Measurements from ENCODE around the gene DPF1. TPM values are rescaled to one million over a fixed set of nuclear protein-coding genes. Genes with fewer than 3 reads are reported as not detected.

The DPF1 gene
- total and polyA plus RNA-seq, 2 experiments from 2014 or later: 1.2 to 2.7 TPM

- TF ChIP-seq EZH2phosphoT487 (IDR thresholded peaks at IDR 0.05; ENCODE audit: low read depth, severe bottlenecking, unreplicated experiment) (no peak), CTCF (IDR thresholded peaks at IDR 0.05; ENCODE audit: poor library complexity) (no peak), EZH2 (IDR thresholded peaks at IDR 0.05; ENCODE audit: borderline replicate concordance) (no peak)
- Histone ChIP-seq H3K4me1 (ENCODE audit: insufficient read depth) (no peaks in the 10 kb centered on the region), H3K4me3 (no peak overlapping the region), H3K36me3 (replicated peaks; ENCODE audit: insufficient read depth, low read depth) (no peaks in the 10 kb centered on the region), H4K20me1 (ENCODE audit: insufficient read depth, poor library complexity, severe bottlenecking) (no peaks in the 10 kb centered on the region), H3K4me2 (no peak overlapping the region), H3K9me3 (ENCODE audit: low read depth) (no peaks in the 10 kb centered on the region), H2AFZ (no peak overlapping the region), H3K27me3 (no peaks in the 10 kb centered on the region), H3K79me2 (no peaks in the 10 kb centered on the region), H3K9me2 (replicated peaks; ENCODE audit: insufficient read depth) (no peaks in the 10 kb centered on the region), H3K27ac (no peak overlapping the region)
- no peak for DNase-seq (ENCODE audit: low spot score)
- 97% methylated on average over 23 of the region's 23 CpGs for WGBS (ENCODE audit: low lambda C conversion rate, missing lambda C conversion rate)
Observed at GRCh38 chr19:38163419-38164290, 60.4 kb downstream of the DPF1 start.

- no peak for TF ChIP-seq CTCF (IDR thresholded peaks at IDR 0.05; ENCODE audit: poor library complexity)
- no peak for TF ChIP-seq EZH2phosphoT487 (IDR thresholded peaks at IDR 0.05; ENCODE audit: low read depth, severe bottlenecking, unreplicated experiment)
- no peak for TF ChIP-seq EZH2 (IDR thresholded peaks at IDR 0.05; ENCODE audit: borderline replicate concordance)
- no peaks in the 10 kb centered on the region for H3K9me3 ChIP-seq (ENCODE audit: low read depth)
- no peak overlapping the region for H3K4me2 ChIP-seq
- H3K27ac ChIP-seq: no peak overlapping the region
- DNase-seq (ENCODE audit: low spot score): no peak
- H3K4me1 ChIP-seq (ENCODE audit: insufficient read depth): no peaks in the 10 kb centered on the region
- no peaks in the 10 kb centered on the region for H3K27me3 ChIP-seq
- H3K9me2 ChIP-seq (replicated peaks; ENCODE audit: insufficient read depth): no peaks in the 10 kb centered on the region
- no peak overlapping the region for H2AFZ ChIP-seq
- no peak overlapping the region for H3K4me3 ChIP-seq
- WGBS (ENCODE audit: low lambda C conversion rate, missing lambda C conversion rate): 98% methylated on average over 7 of the region's 7 CpGs
- no peaks in the 10 kb centered on the region for H3K36me3 ChIP-seq (replicated peaks; ENCODE audit: insufficient read depth, low read depth)
- no peaks in the 10 kb centered on the region for H4K20me1 ChIP-seq (ENCODE audit: insufficient read depth, poor library complexity, severe bottlenecking)
- no peaks in the 10 kb centered on the region for H3K79me2 ChIP-seq
Observed at GRCh38 chr19:38162632-38163031, 61.4 kb downstream of the DPF1 start.

- Histone ChIP-seq H3K79me2 (no peaks in the 10 kb centered on the region), H3K36me3 (replicated peaks; ENCODE audit: insufficient read depth, low read depth) (no peaks in the 10 kb centered on the region), H3K4me2 (no peak overlapping the region), H3K4me3 (no peak overlapping the region), H4K20me1 (ENCODE audit: insufficient read depth, poor library complexity, severe bottlenecking) (no peaks in the 10 kb centered on the region), H2AFZ (no peak overlapping the region), H3K9me3 (ENCODE audit: low read depth) (no peaks in the 10 kb centered on the region), H3K4me1 (ENCODE audit: insufficient read depth) (no peaks in the 10 kb centered on the region), H3K9me2 (replicated peaks; ENCODE audit: insufficient read depth) (no peaks in the 10 kb centered on the region), H3K27me3 (no peaks in the 10 kb centered on the region), H3K27ac (no peak overlapping the region)
- 89% methylated on average over 5 of the region's 5 CpGs for WGBS (ENCODE audit: low lambda C conversion rate, missing lambda C conversion rate)
- TF ChIP-seq CTCF (IDR thresholded peaks at IDR 0.05; ENCODE audit: poor library complexity) (no peak), EZH2phosphoT487 (IDR thresholded peaks at IDR 0.05; ENCODE audit: low read depth, severe bottlenecking, unreplicated experiment) (no peak), EZH2 (IDR thresholded peaks at IDR 0.05; ENCODE audit: borderline replicate concordance) (no peak)
- DNase-seq (ENCODE audit: low spot score): no peak
Observed at GRCh38 chr19:38162094-38162493, 61.9 kb downstream of the DPF1 start.

Small RNA genes within 50 kb of the gene (small RNA-seq; reads per million reads assigned to genes)
- not detected for gene RN7SL663P

Other genes with a start within 250 kb of the DPF1 start
- gene PPP1R14A, start 32.2 kb upstream of the DPF1 start, total RNA-seq: 13.0 and 15.1 TPM in 2 replicates
- 50.5 and 56.9 TPM in 2 replicates for gene PPP1R14A, start 32.2 kb upstream of the DPF1 start, polyA plus RNA-seq
- 508 and 590 TPM in 2 replicates for gene SPINT2, start 40.4 kb upstream of the DPF1 start, total RNA-seq
- gene SPINT2, start 40.4 kb upstream of the DPF1 start, polyA plus RNA-seq: 834 and 885 TPM in 2 replicates
- 126 and 153 TPM in 2 replicates for gene C19orf33, start 80.0 kb upstream of the DPF1 start, total RNA-seq
- 118 and 123 TPM in 2 replicates for gene C19orf33, start 80.0 kb upstream of the DPF1 start, polyA plus RNA-seq
- gene YIF1B, start 91.7 kb upstream of the DPF1 start, total RNA-seq: 50.0 and 54.9 TPM in 2 replicates
- 101 and 105 TPM in 2 replicates for gene YIF1B, start 91.7 kb upstream of the DPF1 start, polyA plus RNA-seq
- 7.1 and 9.0 TPM in 2 replicates for gene KCNK6, start 95.6 kb upstream of the DPF1 start, total RNA-seq
- gene KCNK6, start 95.6 kb upstream of the DPF1 start, polyA plus RNA-seq: 16.0 and 21.5 TPM in 2 replicates
- 14.5 and 19.1 TPM in 2 replicates for gene CATSPERG, start 111.6 kb upstream of the DPF1 start, total RNA-seq
- gene CATSPERG, start 111.6 kb upstream of the DPF1 start, polyA plus RNA-seq: 26.1 and 38.0 TPM in 2 replicates
- 250 and 263 TPM in 2 replicates for gene PSMD8, start 150.3 kb upstream of the DPF1 start, total RNA-seq
- 278 and 312 TPM in 2 replicates for gene PSMD8, start 150.3 kb upstream of the DPF1 start, polyA plus RNA-seq
- 0.12 and 0.60 TPM in 2 replicates for gene GGN, start 163.8 kb upstream of the DPF1 start, total RNA-seq
- gene GGN, start 163.8 kb upstream of the DPF1 start, polyA plus RNA-seq: 1.1 and 1.6 TPM in 2 replicates
- 0.68 and 4.0 TPM in 2 replicates for gene SPRED3, start 164.5 kb upstream of the DPF1 start, total RNA-seq
- gene SPRED3, start 164.5 kb upstream of the DPF1 start, polyA plus RNA-seq: 2.3 and 3.9 TPM in 2 replicates
- 9.9 and 17.3 TPM in 2 replicates for gene FAM98C, start 178.9 kb upstream of the DPF1 start, total RNA-seq
- 20.2 and 27.7 TPM in 2 replicates for gene FAM98C, start 178.9 kb upstream of the DPF1 start, polyA plus RNA-seq
- gene RASGRP4, start 202.0 kb upstream of the DPF1 start, total RNA-seq: 0.07 and 0.36 TPM in 2 replicates
- 0.44 TPM in 1 of 2 replicates, not detected in the other for gene RASGRP4, start 202.0 kb upstream of the DPF1 start, polyA plus RNA-seq
- 0.04 and 0.07 TPM in 2 replicates for gene RYR1, start 209.5 kb upstream of the DPF1 start, total RNA-seq
- gene RYR1, start 209.5 kb upstream of the DPF1 start, polyA plus RNA-seq: 0.21 and 0.39 TPM in 2 replicates